HepG2 (cell line): ENCODE results near the gene C20orf96. TPM values are rescaled to one million over a fixed set of nuclear protein-coding genes. Genes with fewer than 3 reads are reported as not detected.

ENCODE experiments used
- AGO2 ChIP-seq: fragments of 200-400 bp; formaldehyde crosslinking; optimal IDR thresholded peaks from 2 replicates; pipeline ENCODE3; 2017; ENCODE audit warnings: mild to moderate bottlenecking, low read depth, low read length, moderate library complexity
- ARHGAP35 ChIP-seq: sonication (generic); formaldehyde crosslinking; IDR thresholded peaks from 2 replicates; pipeline ENCODE4 v1.9.0; 2022; ENCODE audit warnings: mild to moderate bottlenecking, inconsistent platforms, moderate library complexity, missing genetic modification reagents, borderline replicate concordance
- ATF4 ChIP-seq, 2 experiments: fragments of 450-650 bp in 1 of 2; sonication (generic) in 1 of 2; formaldehyde crosslinking; IDR thresholded peaks; 2 replicates each; pipeline versions ENCODE4 v1.5.0 to v1.8.0; 2020 to 2022; ENCODE audit warnings: mild to moderate bottlenecking in 1 of 2, missing genetic modification reagents in 1 of 2
- DMTF1 ChIP-seq: sonication (generic); formaldehyde crosslinking; IDR thresholded peaks from 2 replicates; pipeline ENCODE4 v1.4.0; 2020; ENCODE audit warnings: mild to moderate bottlenecking, missing genetic modification reagents
- ETS1 ChIP-seq: sonication (generic); formaldehyde crosslinking; IDR thresholded peaks from 2 replicates; pipeline ENCODE4 v1.4.0; 2020; ENCODE audit warnings: missing genetic modification reagents
- JUN ChIP-seq: sonication (generic); formaldehyde crosslinking; IDR thresholded peaks from 2 replicates; pipeline ENCODE4 v1.4.0; 2020; ENCODE audit warnings: mild to moderate bottlenecking, missing genetic modification reagents
- NFKB2 ChIP-seq: sonication (generic); formaldehyde crosslinking; IDR thresholded peaks from 2 replicates; pipeline ENCODE4 v1.4.0; 2020; ENCODE audit warnings: missing genetic modification reagents, borderline replicate concordance
- SMAD9 ChIP-seq: sonication (generic); formaldehyde crosslinking; IDR thresholded peaks from 2 replicates; pipeline ENCODE4 v1.5.1; 2020; ENCODE audit warnings: mild to moderate bottlenecking, missing genetic modification reagents
- TMF1 ChIP-seq: sonication (generic); formaldehyde crosslinking; IDR thresholded peaks from 2 replicates; pipeline ENCODE4 v1.8.1; 2022; ENCODE audit warnings: low read depth, missing genetic modification reagents
- YEATS4 ChIP-seq: sonication (generic); formaldehyde crosslinking; IDR thresholded peaks from 2 replicates; pipeline ENCODE4 v1.4.0; 2020; ENCODE audit warnings: missing genetic modification reagents, borderline replicate concordance
- ZMAT3 ChIP-seq: sonication (generic); formaldehyde crosslinking; conservative IDR thresholded peaks from 2 replicates; pipeline ENCODE4 v1.7.0; 2021; ENCODE audit warnings: missing genetic modification reagents
- ZNF275 ChIP-seq: sonication (generic); formaldehyde crosslinking; IDR thresholded peaks from 2 replicates; pipeline ENCODE4 v1.8.0; 2022; ENCODE audit warnings: missing genetic modification reagents, mild to moderate bottlenecking, inconsistent platforms, borderline replicate concordance
- ZNF556 ChIP-seq: sonication (generic); formaldehyde crosslinking; IDR thresholded peaks from 2 replicates; pipeline ENCODE4 v1.4.0; 2020; ENCODE audit warnings: mild to moderate bottlenecking, missing genetic modification reagents, borderline replicate concordance
- ZNF678 ChIP-seq: sonication (generic); formaldehyde crosslinking; IDR thresholded peaks from 2 replicates; pipeline ENCODE4 v1.4.0; 2020; ENCODE audit warnings: mild to moderate bottlenecking, missing genetic modification reagents
- polyA plus RNA-seq, 8 experiments: library from polyadenylated mRNA; depleted of rRNA in 3 of 8; stranded (reverse) in 7 of 8; unstranded in 1 of 8; fragments of >200 nt; fragmentation: Illumina TruSeq in 4 of 8; extraction: Trizol in 4 of 8; gene quantifications; 2 replicates each; pipeline versions ENCODE4 v1.2.1 to v1.2.3, GENCODE V29; 2011 to 2016; ENCODE audit warnings: low read depth in 4 of 8, missing spikeins in 1 of 8, mixed read lengths in 1 of 8; ENCODE audit not compliant: insufficient read depth in 1 of 8
- total RNA-seq, 5 experiments: library from RNA; depleted of rRNA; stranded (reverse); fragments of >200 nt; fragmentation: Illumina TruSeq; extraction: Trizol; gene quantifications; 2 replicates each; pipeline ENCODE4 v1.2.3, GENCODE V29; 2016; ENCODE audit warnings: low read depth in 1 of 5

Gene C20orf96
- total and polyA plus RNA-seq, 2 of the 13 experiments (the other 11 are each of a cell fraction or from before 2014, with no cell fraction given) = 3.8 to 20.6 TPM

GRCh38 chr20:325045-325888 is 34.7 kb upstream of the C20orf96 start, which contains the start of gene SOX12 (continued):
- TF ChIP-seq DMTF1 (CRISPR knock-in tag) (no peak), ARHGAP35 (CRISPR knock-in tag) (no peak; the same call in 1 of the 2 replicates), JUN (CRISPR knock-in tag) (no peak), ZNF275 (CRISPR knock-in tag) (no peak; the same call in 1 of the 2 replicates), YEATS4 (CRISPR knock-in tag) (peak; percentile 91), ZMAT3 (peak; percentile 74), ETS1 (CRISPR knock-in tag) (peak; percentile 7; the same call in 1 of the 2 replicates), AGO2 (peak; percentile 90), ATF4 (CRISPR knock-in tag; IDR thresholded peaks at IDR 0.05) (no peak; a peak in 1 of 4 replicates), NFKB2 (CRISPR knock-in tag) (peak; percentile 76; the same call in 1 of the 2 replicates), ZNF556 (CRISPR knock-in tag) (no peak), SMAD9 (CRISPR knock-in tag) (no peak), TMF1 (CRISPR knock-in tag) (peak; percentile 71; the same call in 1 of the 2 replicates), ZNF678 (no peak)
